B cell (primary cell): ENCODE results near the gene DTNA. TPM values are rescaled to one million over a fixed set of nuclear protein-coding genes. Genes with fewer than 3 reads are reported as not detected.

Source experiments
- ATAC-seq: fragments of 200-7000 bp; cut with Tn5 transposase; one replicate; pipeline ENCODE4 v1.10.0; 2021; ENCODE audit warnings: low read depth, mild to moderate bottlenecking, moderate number of reproducible peaks, moderate library complexity
- CTCF ChIA-PET: fragments of 350-600 bp; sonication (Branson Sonifier 250); formaldehyde crosslinking; loops from one replicate; lab custom pipeline; 2021; ENCODE audit warnings: antibody characterized with exemption, inconsistent platforms; lab: Charles Lee
- POLR2A ChIA-PET: fragments of 350-600 bp; sonication (Branson Sonifier 250); formaldehyde crosslinking; loops from one replicate; lab custom pipeline; 2021; ENCODE audit warnings: antibody characterized with exemption; lab: Charles Lee
- DNase-seq: peaks from one replicate; pipeline ENCODE4 v3.0.0; 2013
- H2AFZ ChIP-seq: 2 replicates; pipeline ENCODE4 v1.6.1; 2012; ENCODE audit warnings: mild to moderate bottlenecking, low read depth, low read length; ENCODE audit not compliant: insufficient read depth, poor library complexity, severe bottlenecking
- H3K27ac ChIP-seq, 2 donors: 1 replicate in 1 of 2; 2 replicates in 1 of 2; pipeline ENCODE4 v1.5.1; 2012 to 2013; ENCODE audit warnings: low read length in 2 of 2, mild to moderate bottlenecking in 2 of 2, moderate library complexity in 1 of 2
- H3K27me3 ChIP-seq, 4 experiments: fragments of 200-600 bp in 1 of 4; sonication (generic) in 1 of 4; replicated peaks in 1 of 4; 1 replicate in 2 of 4; 2 replicates in 2 of 4; pipeline versions ENCODE4 v1.6.1 to v1.7.0; 2013 to 2016; ENCODE audit warnings: low read length in 3 of 4, mild to moderate bottlenecking in 2 of 4, mixed read lengths in 1 of 4, moderate library complexity in 1 of 4; ENCODE audit not compliant: insufficient read depth in 4 of 4, control insufficient read depth in 3 of 4; ENCODE audit errors: control extremely low read depth in 1 of 4
- H3K36me3 ChIP-seq, 2 experiments: replicated peaks in 1 of 2; 1 replicate in 1 of 2; 2 replicates in 1 of 2; pipeline versions ENCODE4 v1.6.1 to v1.7.1; 2013; ENCODE audit warnings: low read length in 1 of 2; ENCODE audit not compliant: insufficient read depth in 2 of 2, control insufficient read depth in 1 of 2; ENCODE audit errors: control extremely low read depth in 1 of 2, extremely low read depth in 1 of 2
- H3K4me1 ChIP-seq, 2 donors: fragments of 200-600 bp in 1 of 2; sonication (generic) in 1 of 2; 1 replicate in 1 of 2; 2 replicates in 1 of 2; pipeline versions ENCODE4 v1.5.1 to v1.6.1; 2013 to 2017; ENCODE audit warnings: low read length in 2 of 2; ENCODE audit not compliant: control insufficient read depth in 2 of 2, insufficient read depth in 2 of 2
- H3K4me2 ChIP-seq: replicated peaks from 2 replicates; pipeline ENCODE3; 2012; ENCODE audit warnings: mild to moderate bottlenecking, low read depth, low read length; ENCODE audit not compliant: poor library complexity, severe bottlenecking
- H3K4me3 ChIP-seq, 5 experiments: fragments of 200-600 bp in 1 of 5; sonication (generic) in 1 of 5; 1 replicate in 3 of 5; 2 replicates in 2 of 5; pipeline versions ENCODE4 v1.5.1 to v1.7.0; 2011 to 2016; ENCODE audit warnings: low read length in 4 of 5, mild to moderate bottlenecking in 4 of 5, low read depth in 2 of 5, control low read depth in 1 of 5, moderate library complexity in 1 of 5; ENCODE audit not compliant: insufficient read depth in 1 of 5; ENCODE audit errors: control extremely low read depth in 1 of 5, extremely low read depth in 1 of 5
- H3K79me2 ChIP-seq: fragments of 200-600 bp; sonication (generic); one replicate; pipeline ENCODE4 v1.6.0; 2016; ENCODE audit warnings: low read length; ENCODE audit not compliant: control insufficient read depth, insufficient read depth
- H3K9ac ChIP-seq: fragments of 200-600 bp; sonication (generic); 2 replicates; pipeline ENCODE4 v1.6.1; 2017; ENCODE audit warnings: mild to moderate bottlenecking, low read length, moderate library complexity
- H3K9me3 ChIP-seq, 3 donors: one replicate each; pipeline versions ENCODE4 v1.6.1 to v1.7.1; 2013; ENCODE audit warnings: low read length in 2 of 3; ENCODE audit not compliant: control insufficient read depth in 2 of 3, insufficient read depth in 1 of 3; ENCODE audit errors: control extremely low read depth in 1 of 3
- H4K20me1 ChIP-seq: 2 replicates; pipeline ENCODE4 v1.6.0; 2012; ENCODE audit warnings: mild to moderate bottlenecking, low read length; ENCODE audit not compliant: insufficient read depth, control insufficient read depth, poor library complexity, severe bottlenecking
- H3K27ac Mint-ChIP-seq: one replicate; pipeline ENCODE4 v1.8.0; 2021; ENCODE audit warnings: mixed read lengths
- H3K27me3 Mint-ChIP-seq: one replicate; pipeline ENCODE4 v1.8.0; 2021; ENCODE audit warnings: mixed read lengths
- H3K4me1 Mint-ChIP-seq: one replicate; pipeline ENCODE4 v1.8.0; 2021; ENCODE audit warnings: mixed read lengths
- H3K4me3 Mint-ChIP-seq: one replicate; pipeline ENCODE4 v1.8.0; 2021; ENCODE audit warnings: mixed read lengths
- H3K9me3 Mint-ChIP-seq: one replicate; pipeline ENCODE4 v1.8.0; 2022; ENCODE audit warnings: mixed read lengths; ENCODE audit not compliant: insufficient read depth
- CTCF ChIP-seq: fragments of 200-600 bp; IDR thresholded peaks from one replicate; pipeline ENCODE4 v1.8.0; 2022; ENCODE audit warnings: antibody characterized with exemption, mild to moderate bottlenecking
- EZH2 ChIP-seq: IDR thresholded peaks from 2 replicates; pipeline ENCODE4 v1.6.1; 2012; ENCODE audit warnings: borderline replicate concordance, low read depth, mild to moderate bottlenecking, moderate library complexity, low read length; ENCODE audit not compliant: insufficient read depth, poor library complexity, severe bottlenecking
- WGBS: methylation state at CpG from one replicate; pipeline ENCODE4 v1.1.5; 2013; ENCODE audit warnings: missing lambda C conversion rate; ENCODE audit not compliant: insufficient coverage; 5-methylcytosine and 5-hydroxymethylcytosine counted together
- intact Hi-C: fragments of 100-400 bp; cut with micrococcal nuclease; formaldehyde crosslinking; loops from one replicate; pipeline ENCODE4 v1.10.0; 2022
- polyA plus RNA-seq: library from polyadenylated mRNA; depleted of rRNA; stranded (reverse); fragments of >200 nt; gene quantifications from 2 replicates; pipeline ENCODE4 v1.2.3, GENCODE V29; 2012
- total RNA-seq, 2 donors: library from RNA; stranded (reverse); fragments of 120-200 nt in 1 of 2; gene quantifications; 1 replicate in 1 of 2; 2 replicates in 1 of 2; pipeline versions ENCODE4 v1.2.3 to v1.2.4, GENCODE V29; 2013 to 2022

The DTNA gene
- total and polyA plus RNA-seq, 2 donors (not counting 1 experiment from before 2014, with no cell fraction given): not detected

- Histone ChIP-seq H3K4me2 (no peak overlapping the region), H4K20me1 (no peaks in the 10 kb centered on the region), H3K9me3 (no peaks in the 10 kb centered on the region), H3K4me1 (no peaks in the 10 kb centered on the region), H3K4me3 (no peak overlapping the region), H2AFZ (no peak overlapping the region), H3K79me2 (no peaks in the 10 kb centered on the region), H3K27me3 (no peaks in the 10 kb centered on the region), H3K9ac (no peak overlapping the region), H3K27ac (no peak overlapping the region), H3K36me3 (no peaks in the 10 kb centered on the region)
- no peak for ATAC-seq
- DNase-seq: no peak
- H3K27me3 Mint-ChIP-seq: peaks cover 7% of the 10 kb centered on the region
- H3K4me1 Mint-ChIP-seq: no peaks in the 10 kb centered on the region
- no peak for TF ChIP-seq EZH2
- no peak for TF ChIP-seq CTCF
- intact Hi-C loops: no loop called here
- no peak overlapping the region for H3K27ac Mint-ChIP-seq
- H3K4me3 Mint-ChIP-seq: no peak overlapping the region
- POLR2A ChIA-PET: no interaction called here
- WGBS: 90% methylated on average over 4 of the region's 7 CpGs
- no peaks in the 10 kb centered on the region for H3K9me3 Mint-ChIP-seq
- CTCF ChIA-PET: no interaction called here
Measured at GRCh38 chr18:34928088-34928753, 218.1 kb downstream of the DTNA start.

- H3K4me1 ChIP-seq: no peaks in the 10 kb centered on the region
- DNase-seq: no peak
- 67% methylated on average over 1 of the region's 1 CpG for WGBS
- no peaks in the 10 kb centered on the region for H3K27me3 ChIP-seq
- no peaks in the 10 kb centered on the region for H3K9me3 Mint-ChIP-seq
- H3K27ac Mint-ChIP-seq: no peak overlapping the region
- H3K9me3 ChIP-seq: no peaks in the 10 kb centered on the region
- H3K4me3 ChIP-seq: no peak overlapping the region
- no peak overlapping the region for H2AFZ ChIP-seq
- peaks cover 7% of the 10 kb centered on the region for H3K27me3 Mint-ChIP-seq
- TF ChIP-seq CTCF (no peak), EZH2 (no peak)
- H3K79me2 ChIP-seq: no peaks in the 10 kb centered on the region
- H3K9ac ChIP-seq: no peak overlapping the region
- intact Hi-C loops: no loop called here
- no peaks in the 10 kb centered on the region for H3K4me1 Mint-ChIP-seq
- H3K4me3 Mint-ChIP-seq: no peak overlapping the region
- ChIA-PET CTCF (no interaction called here), POLR2A (no interaction called here)
- H4K20me1 ChIP-seq: no peaks in the 10 kb centered on the region
- H3K4me2 ChIP-seq: no peak overlapping the region
- no peak for ATAC-seq
- no peaks in the 10 kb centered on the region for H3K36me3 ChIP-seq
- H3K27ac ChIP-seq: no peak overlapping the region
Measured at GRCh38 chr18:34928754-34929335, 218.7 kb downstream of the DTNA start.
